Kidney tubule cell (primary cell): Measurements from ENCODE around the gene TRIM46.
"Not testable (repeated sequence)": the region's sequence is repeated elsewhere in the genome, so short reads cannot be mapped to it uniquely, and the experiment has no call there.

Source experiments
- DNase-seq: peaks from one replicate; pipeline ENCODE4 v3.0.0-alpha.2; 2018; ENCODE audit warnings: low spot score

TRIM46 gene

DNA sequence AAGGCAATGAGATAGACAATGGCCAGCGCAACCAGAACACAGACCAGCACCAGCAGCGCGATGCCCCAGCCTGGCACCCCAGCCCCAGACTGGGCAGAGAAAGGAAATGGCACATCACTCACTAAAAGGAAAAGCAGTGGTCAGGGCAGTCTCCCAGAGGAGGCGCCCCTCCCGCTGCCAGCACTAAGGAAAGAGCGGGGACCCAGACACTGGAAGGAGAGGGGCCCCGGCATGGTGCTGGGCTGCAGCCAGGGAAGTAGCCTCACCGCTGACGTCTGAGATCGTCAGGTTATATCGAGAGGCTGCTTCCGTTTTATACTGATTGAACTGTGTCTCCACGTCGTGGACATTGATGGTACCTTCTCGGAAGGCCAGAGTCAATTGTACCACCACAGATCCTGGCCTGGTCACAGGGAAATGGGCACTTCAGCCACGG lies 13.8 kb downstream of the TRIM46 start:
- no peak for DNase-seq

DNA sequence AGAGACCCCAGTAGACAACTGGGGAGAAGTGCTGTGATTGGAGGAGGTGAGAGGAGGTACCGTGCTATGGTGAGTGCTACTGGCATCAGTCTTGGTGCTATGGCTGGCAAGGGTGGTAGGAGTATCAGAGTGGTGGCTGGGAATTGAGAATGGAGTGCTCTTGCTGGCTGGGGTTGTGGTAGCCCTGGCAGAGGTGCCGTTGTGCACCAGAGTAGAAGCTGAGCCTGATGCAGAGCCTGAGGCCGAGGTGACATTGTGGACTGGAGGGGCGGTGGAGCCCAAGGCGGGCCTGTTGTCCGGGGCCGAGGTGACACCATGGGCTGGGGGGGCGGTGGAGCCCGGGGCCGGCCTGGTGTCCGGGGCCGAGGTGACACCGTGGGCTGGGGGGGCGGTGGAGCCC lies 14.6 kb downstream of the TRIM46 start:
- DNase-seq, result no peak

DNA sequence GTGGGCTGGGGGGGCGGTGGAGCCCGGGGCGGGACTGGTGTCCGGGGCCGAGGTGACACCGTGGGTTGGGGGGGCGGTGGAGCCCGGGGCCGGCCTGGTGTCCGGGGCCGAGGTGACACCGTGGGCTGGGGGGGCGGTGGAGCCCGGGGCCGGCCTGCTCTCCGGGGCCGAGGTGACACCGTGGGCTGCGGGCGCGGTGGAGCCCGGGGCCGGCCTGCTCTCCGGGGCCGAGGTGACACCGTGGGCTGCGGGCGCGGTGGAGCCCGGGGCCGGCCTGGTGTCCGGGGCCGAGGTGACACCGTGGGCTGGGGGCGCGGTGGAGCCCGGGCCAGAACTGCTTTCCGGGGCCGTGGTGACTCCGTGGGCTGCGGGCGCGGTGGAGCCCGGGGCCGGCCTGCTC lies 16.3 kb downstream of the TRIM46 start:
- DNase-seq, result not testable (repeated sequence)

DNA sequence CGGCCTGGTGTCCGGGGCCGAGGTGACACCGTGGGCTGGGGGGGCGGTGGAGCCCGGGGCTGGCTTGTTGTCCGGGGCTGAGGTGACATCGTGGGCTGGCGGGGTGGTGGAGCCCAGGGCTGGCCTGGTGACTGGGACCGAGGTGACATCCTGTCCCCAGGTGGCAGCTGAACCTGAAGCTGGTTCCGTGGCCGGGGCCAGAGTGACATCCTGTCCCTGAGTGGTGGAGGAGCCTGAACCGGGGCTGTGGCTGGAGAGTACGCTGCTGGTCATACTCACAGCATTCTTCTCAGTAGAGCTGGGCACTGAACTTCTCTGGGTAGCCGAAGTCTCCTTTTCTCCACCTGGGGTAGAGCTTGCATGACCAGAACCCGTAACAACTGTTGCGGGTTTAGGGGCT lies 18.3 kb downstream of the TRIM46 start:
- peak; percentile 58 for DNase-seq

DNA sequence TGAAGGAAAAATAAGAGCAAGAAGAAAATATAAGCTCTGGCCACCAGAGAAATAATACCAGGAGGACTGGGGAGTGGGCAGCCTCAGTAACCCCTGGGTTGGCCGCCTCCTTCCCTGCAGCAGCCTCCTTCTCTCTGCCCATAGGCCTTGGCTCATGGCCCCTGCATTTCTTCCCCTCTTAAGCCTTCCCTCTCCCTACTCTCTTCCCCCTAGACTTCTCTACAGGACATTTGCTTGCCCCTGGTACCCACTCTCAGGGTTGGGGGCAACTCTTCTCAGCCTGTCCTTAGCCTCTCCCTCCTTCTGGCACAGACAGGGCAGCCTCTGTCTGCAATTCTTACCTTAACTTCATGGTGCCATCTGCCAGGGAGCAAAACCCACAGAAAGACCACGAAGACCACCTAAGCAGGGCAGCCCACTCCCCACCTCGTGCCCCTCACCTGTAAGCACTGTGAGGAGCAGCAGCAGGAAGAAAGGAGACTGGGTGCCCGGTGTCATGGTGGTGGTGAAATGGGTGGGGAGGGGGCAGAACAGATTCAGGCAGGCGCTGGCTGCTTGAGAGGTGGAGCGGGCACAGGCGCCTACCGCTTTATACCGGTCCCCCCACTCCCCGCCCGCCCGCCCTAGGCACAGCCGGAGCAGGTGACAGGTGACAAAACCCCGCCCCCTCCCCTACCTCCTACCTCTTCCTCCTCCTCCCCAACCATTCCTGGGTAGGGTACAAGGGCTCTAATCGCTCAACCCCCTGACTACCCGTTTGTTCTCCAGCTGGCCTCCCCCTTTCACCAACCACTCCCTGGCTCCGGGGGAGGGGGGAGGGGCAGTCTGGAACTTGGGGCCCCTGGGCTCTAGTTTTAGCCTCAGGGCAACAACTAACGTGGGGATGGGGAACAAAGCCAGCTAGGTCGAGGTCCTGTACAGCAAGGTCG lies 19.0 kb downstream of the TRIM46 start:
- peak; percentile 85 for DNase-seq

DNA sequence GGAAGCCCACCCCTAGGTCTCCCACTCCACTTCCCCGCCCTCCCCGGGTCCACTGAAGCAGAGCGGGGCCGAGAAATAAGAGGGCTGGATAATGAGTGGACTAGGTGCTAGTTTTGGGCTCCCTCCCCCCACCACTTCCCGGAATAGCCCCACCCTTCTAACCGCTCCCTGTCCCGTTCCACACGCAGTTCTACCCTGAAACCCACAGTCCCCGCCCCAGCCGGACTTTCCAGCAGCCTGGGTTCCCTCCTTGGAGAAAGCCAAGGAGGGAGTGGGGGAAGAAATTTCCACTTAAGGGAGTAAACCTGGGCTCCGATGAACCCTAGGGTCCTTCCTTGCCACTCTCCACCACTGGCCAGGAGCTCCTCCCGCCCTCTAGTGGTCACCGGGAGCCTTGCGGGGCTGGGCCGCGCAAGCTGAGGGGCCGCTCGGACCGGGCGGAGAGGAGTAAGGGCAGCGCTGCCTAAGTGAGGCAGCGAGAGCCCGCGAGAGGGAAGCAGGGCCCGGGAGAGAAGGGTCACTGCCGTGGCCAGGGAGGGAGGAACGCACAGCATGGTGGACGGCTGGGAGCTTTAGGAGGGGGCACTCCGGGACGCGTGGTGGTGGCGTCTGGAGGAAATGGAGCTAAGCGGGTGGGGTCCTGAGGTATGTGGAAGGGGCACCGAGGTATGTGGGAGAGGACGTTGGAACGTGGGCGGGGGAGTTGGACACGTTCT lies 19.8 kb downstream of the TRIM46 start:
- DNase-seq, result peak; percentile 97

DNA sequence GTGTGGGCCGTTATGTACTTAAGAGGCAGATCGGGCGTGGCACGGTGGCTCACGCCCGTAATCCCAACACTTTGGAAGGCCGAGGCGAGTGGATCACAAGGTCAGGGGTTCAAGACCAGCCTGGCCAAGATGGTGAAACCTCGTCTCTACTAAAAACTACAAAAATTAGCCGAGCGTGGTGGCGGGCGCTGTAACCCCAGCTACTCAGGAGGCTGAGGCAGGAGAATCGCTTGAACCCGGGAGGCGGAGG lies 20.3 kb downstream of the TRIM46 start:
- DNase-seq, result not testable (repeated sequence)

DNA sequence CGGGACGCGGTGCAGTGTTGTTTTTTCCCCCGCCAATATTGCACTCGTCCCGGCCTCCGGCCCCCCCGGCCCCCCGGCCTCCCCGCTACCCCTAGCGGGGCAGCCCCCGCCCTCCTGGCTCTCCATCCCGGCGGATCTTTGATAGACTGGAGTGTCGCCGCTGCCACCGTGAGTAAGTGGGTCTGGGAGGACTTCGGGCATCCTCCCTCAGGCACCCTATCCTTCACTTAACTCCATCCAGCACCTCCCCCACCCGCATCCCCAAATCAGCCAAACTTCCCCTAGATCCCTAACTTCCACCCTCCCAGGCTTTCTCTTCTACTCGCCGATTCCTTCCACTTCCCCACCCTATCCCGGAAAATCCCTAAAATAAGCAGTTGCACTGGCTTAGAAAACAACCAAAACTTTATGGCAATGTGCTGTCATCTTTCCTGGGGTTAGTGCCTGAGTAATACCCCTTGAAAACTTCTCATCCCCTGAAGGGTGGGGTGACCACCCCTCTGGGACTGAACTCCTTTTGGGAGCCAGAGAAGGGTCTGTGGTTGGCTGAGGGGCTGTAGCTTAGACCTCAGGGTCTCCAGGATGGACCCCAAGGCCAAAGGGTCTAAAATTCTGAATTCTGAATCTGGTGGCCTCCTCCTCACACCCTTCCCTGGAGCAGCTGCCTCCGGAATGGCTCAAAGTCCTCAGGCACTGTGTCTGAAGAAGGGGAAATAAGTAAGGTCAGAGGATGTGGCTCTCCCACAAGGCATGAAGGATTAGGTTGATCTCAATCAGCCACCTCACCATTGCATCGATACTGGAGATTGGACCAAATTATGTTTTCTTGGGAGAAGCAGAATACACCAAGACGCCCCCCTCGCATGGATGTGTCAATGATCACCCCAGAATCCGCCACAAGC lies 21.8 kb downstream of the TRIM46 start:
- no peak for DNase-seq

DNA sequence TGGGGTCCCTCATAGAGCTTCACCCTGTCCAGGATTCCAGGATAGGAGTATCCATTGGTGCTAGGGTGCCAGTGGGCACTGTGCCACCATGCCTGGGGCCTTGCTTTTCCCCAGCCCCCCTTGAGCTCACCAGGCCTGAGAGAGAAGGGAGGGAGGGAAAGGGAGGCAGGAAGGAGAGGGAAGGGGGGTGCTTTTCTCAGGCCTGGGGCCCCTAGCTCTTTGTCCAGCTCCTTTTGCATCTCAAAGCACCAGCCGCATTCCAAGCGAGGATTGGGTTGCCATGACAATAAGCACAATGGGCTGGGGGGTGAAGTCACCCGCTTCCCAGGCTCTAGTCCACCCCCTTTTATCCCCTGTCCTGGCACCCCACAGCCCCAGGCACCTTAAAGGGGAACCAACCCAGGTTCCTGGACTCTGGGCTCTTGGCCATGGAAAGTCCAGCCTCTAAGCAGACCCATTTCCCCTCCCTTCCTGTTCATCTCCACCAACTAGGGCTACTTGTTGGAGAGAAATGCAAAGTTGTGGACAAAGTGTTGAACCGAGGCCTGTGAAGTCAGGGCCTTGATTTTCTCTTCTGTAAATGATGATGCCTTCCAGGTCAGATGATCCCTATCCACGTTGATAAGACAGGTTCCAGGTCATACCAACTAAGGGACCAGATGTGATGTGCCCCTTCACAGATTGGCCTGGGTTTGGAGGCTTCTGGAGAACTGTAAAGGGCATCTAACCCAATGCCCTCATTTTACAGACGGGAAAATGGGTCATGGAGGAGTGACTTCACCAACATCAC lies 22.6 kb downstream of the TRIM46 start:
- DNase-seq, result no peak

DNA sequence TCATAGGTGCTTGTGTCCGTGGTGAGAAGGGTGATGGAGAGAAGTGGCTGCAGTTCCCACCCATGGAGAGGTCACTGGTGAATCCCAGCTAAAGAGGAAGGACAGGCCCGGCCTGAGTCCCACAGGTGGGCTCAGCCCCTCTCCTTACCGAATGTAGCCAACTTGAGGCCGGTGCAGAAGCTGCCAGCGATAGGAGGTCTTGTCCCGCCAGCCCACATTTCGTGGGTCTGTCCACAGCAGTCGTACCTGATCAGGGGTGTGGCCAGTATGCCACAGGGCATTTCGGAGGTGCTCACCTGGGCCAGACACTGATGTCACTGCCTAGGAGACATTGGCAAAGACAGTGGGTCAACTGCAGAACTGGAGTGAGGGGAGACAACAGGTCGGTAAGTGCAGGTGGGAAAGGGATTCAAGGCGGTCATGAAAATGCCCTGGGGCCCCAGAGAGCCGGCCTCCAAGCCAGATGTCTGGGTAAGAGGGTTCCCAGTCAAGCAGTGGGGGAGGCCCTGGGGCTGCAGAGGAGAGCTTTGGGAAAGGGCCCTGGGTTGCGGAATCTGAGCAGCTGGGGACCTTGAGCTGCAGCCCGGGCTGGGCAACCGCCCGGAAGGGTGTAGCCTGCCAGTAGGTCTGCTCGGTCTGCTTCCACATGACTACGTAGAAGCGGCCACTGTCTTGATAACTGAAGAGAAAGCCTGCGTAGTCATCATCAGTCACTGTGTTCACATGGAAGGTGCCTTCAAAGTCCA lies 23.4 kb downstream of the TRIM46 start:
- DNase-seq, result no peak

DNA sequence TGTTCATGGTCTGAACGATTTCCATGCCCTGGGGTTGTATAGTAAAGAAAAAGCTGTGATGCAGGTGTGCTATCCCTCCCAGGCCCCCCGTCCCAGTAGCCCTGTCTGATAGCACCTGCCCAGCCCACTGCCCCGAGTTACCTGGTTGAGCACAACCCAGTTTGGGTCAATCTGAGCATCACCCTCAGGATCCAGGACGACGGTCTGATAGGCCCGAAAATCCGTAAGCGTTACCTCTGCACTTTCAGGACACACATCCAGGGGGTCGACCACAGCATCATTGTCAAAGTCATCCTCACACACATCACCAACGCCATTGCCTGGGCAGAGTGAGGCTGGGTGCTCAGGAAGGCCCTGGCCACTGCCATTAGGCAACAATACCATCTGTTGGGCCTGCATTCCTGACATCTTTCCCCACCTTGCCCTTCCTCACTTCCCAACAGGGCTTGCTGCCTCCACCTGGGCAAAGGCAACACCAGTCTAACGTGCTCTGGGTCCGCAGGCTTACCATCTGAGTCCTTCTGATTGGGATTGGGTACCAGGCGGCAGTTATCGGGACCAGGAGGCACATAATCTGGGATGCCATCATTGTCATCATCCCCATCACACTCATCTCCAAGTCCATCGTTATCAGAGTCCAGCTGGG lies 24.4 kb downstream of the TRIM46 start:
- no peak for DNase-seq

DNA sequence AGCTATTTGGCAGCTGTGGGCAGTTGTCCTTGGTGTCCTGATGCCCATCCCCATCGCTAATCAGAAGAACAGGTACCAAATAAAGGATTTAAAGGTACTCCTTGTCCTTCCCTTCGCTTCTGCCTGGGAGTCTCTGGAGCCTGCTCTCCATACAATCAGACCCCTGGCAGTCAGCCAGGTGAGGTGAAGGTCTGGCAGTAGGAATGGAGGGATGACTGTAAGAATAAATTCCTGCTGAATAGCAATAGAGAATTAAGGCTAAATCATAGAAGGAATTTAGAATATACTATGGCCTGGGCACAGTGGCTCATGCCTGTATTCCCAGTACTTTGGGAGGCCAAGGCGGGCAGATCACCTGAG lies 24.9 kb downstream of the TRIM46 start:
- DNase-seq, result no peak

DNA sequence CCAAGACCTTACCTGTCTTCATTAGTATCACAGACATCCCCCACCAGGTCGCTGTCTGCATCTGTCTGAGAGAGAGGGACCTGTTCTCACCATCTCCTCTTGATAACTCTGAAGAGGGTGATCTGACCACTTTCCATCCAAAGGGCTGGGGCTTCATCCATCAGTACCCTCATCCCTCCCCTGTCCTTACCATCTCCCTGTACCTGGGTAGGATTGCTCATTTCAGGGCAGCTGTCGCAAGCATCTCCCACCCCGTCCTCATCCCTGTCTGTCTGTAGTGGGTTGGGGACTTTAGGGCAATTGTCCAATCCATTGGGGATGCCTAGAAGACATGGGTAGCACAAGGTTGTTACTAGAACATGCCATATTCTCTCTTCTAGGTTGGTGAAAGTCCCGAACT lies 26.1 kb downstream of the TRIM46 start:
- DNase-seq, result no peak

DNA sequence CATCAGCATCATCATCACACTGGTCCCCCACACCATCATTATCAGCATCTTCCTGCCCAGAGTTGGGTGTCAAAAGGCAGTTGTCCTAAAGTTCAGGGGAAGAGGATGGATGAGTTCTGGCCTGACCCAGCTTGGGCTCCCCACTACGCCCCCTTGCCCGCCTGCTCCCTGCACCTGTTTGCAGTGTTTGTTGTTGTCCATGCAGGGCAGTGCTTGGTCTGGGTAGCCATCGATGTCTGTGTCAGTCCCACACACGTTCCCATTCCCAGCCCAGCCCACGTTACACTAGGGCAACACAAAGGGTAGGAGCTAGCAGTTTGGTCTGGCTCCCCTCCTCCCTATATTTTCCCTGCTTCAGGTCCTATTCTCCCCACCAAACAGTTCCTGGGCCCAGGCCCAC lies 27.3 kb downstream of the TRIM46 start:
- DNase-seq, result no peak

DNA sequence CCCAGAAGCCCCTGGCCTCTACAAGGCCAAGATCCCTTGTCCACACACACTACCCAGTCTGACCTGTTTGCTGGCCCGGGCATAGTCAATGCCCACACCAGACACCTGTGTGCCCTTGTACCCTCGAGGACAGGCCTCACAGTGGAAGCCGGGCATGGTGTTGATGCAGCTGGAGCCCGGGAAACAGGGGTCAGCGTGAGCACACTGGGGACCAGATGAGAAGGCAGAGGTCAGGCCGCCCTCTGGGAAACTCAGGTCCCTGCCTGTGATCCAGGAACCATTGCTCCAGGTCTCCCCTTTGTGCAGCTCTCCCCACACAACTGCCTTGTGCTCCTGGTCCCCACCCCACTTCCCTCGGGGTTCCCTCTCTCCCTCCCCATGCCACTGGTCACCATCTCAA lies 28.5 kb downstream of the TRIM46 start:
- no peak for DNase-seq

DNA sequence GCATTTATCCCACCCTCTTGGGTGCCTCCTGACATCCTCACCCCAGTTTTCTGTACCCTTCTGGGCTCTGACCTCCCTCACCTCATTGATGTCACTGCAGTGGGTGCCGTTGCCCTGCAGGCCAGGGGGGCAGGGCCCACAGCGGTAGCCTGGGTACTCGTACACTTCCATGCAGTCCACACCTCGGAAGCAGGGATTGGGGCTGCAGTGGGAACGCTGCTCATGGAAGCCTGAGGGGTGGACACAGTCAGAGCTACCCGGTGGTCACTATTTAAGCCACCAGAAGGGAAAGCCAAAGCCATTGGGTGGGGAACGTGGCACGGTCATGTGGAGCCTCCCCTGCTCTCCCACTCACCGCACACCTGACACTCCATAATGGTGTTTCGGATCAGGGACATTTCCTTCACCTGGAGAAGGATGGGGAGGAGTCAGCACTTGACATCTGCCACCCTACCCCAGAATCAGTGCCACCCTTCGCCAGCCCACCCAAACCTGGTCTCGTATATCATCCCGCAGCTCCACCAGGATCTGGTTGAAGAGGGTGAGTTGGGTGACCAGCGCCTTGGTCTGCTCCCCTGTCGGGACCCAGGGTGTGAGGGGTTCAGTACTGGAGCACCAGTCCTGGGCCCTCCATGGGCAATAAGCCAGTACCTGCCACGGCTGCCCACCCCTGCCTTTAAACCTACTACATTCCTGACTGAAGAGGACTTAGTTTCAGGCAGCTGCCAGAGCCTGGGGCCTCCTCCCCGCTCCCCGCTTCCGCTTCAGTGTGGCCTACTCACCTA lies 29.3 kb downstream of the TRIM46 start:
- DNase-seq, result no peak

DNA sequence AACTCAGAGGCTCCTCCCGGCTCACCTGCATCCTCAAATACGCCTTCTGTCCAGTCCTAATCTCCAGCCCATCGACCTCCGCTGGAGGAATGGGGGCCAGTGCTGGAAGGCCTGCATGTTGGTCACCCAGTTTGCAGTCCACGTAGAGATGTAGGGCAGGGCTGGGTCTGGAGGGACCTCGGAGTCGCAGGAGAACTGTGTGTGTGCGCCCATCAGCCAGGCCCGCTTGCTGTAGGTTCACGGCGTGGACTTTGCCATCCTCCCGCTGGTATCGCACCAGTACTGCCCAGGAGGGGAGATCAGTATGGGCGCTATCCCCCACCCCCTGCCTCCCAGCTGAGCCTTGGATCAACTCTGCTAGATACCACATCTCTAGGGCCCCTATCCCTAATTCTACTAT lies 31.4 kb downstream of the TRIM46 start:
- no peak for DNase-seq

DNA sequence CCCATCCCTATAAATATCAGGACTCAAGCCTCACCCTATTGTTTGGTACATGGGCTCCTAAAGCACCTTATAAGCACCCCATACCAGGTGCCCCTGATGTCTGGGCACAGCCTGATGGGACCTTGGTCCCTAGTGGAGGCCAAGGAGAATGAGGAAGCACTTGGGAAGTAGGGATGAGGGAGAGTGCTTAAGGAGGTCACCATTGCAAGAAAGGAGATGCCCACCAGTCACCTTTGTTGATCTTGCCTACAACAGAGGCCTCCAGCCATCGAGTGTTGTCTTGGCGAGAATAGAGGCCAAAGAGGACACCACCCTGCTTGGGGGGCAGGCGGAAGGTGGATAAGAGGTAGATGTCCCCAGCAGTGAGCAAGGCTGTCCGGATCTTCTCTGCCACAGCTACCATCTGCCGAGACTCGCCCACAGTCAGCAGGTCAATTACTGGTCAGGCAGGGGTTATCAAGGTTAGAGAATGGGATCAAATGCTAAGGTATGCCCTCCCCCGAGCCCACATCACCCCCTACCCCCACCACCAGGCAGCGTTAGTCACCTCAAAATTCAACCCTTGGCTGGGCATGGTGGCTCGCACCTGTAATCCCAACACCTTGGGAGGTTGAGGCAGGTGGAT lies 32.4 kb downstream of the TRIM46 start:
- no peak for DNase-seq
